NCI-H2227 (cell line): ENCODE measurements around the gene POLRMT.
"Not testable (repeated sequence)": the region's sequence is repeated elsewhere in the genome, so short reads cannot be mapped to it uniquely, and the experiment has no call there.

Source experiments
- DNase-seq: peaks from one replicate; lab custom pipeline; 2025; ENCODE audit not compliant: unreplicated experiment; lab: John Stamatoyannopoulos, UW

Gene POLRMT

DNA sequence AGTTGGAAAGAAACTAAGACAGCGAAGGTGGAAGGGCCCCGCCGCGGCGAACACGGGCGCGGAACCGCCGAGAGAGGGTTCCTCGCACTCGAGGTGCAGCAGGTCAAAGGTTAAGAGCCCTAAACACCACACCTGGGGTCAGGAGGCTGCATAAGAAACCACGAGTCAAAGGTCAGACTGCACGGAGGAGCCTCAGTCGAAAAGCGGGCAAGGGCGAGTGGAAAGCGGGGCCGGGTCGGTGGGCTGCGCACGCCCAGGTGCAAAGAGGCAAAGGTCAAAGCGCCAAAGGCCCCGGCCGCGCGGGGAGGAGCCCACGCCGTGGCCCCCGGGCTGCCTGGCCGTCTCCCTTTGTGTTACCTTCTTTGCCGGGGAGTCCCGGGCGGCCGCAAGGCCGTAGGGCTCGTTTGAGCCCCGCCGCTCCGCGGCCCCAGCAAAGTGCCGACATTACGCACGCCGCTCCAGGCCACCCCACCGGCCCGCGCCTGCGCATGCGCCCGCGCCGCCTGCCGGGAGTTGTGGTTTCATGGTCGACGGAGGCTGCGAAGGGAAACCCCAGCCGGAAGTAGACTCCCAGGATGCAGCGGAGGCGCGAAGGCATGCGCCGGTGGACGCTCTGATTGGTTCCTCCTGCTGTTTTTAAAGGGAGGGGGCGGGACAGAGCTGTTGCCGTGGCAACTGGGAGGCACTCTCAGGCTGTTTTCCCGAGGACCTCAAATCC lies at the start of gene POLRMT:
Gene POLRMT, minus strand, starts transcription at position 470 of the 718 bp plus-strand sequence. Its CDS starts 25 bp downstream, at position 445.
- peak; percentile 96 for DNase-seq

DNA sequence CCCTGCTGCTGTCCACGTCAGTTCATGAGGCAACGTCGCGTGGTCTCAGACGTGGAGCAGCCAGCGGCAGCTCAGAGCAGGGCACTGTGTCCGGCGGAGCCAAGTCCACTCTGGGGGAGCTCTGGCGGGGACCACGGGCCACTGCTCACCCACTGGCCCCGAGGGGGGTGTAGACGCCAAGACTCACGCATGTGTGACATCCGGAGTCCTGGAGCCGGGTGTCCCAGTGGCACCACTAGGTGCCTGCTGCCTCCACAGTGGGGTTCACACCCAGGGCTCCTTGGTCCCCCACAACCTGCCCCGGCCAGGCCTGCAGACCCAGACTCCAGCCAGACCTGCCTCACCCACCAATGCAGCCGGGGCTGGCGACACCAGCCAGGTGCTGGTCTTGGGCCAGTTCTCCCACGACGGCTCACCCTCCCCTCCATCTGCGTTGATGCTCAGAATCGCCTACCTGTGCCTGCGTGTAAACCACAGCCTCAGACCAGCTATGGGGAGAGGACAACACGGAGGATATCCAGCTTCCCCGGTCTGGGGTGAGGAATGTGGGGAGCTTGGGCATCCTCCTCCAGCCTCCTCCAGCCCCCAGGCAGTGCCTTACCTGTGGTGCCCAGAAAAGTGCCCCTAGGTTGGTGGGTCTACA lies 49.5 kb upstream of the POLRMT start:
- no peak for DNase-seq

DNA sequence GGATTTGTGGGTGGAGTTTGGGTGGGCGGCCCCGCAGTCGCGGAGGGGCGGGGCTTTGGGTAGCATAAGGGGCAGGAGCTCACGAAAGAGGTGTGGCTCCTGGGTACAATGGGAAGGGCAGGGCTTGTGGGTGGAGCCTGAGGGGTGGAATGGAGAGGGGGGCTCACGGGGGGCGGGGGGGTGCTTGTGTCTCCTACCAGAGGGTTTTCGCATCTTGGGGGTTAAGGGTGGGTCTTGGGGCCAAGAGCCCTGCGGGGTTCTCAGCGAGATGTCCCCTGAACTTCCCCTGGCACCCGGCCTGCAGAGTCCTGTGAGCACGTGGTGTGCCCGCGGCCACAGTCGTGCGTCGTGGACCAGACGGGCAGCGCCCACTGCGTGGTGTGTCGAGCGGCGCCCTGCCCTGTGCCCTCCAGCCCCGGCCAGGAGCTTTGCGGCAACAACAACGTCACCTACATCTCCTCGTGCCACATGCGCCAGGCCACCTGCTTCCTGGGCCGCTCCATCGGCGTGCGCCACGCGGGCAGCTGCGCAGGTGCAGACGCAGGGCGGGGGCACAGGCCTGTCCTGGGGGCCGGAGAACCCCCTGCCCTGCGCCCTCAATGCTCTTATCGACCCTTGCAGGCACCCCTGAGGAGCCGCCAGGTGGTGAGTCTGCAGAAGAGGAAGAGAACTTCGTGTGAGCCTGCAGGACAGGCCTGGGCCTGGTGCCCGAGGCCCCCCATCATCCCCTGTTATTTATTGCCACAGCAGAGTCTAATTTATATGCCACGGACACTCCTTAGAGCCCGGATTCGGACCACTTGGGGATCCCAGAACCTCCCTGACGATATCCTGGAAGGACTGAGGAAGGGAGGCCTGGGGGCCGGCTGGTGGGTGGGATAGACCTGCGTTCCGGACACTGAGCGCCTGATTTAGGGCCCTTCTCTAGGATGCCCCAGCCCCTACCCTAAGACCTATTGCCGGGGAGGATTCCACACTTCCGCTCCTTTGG lies 48.0 kb upstream of the POLRMT start:
- peak; percentile 85 for DNase-seq

DNA sequence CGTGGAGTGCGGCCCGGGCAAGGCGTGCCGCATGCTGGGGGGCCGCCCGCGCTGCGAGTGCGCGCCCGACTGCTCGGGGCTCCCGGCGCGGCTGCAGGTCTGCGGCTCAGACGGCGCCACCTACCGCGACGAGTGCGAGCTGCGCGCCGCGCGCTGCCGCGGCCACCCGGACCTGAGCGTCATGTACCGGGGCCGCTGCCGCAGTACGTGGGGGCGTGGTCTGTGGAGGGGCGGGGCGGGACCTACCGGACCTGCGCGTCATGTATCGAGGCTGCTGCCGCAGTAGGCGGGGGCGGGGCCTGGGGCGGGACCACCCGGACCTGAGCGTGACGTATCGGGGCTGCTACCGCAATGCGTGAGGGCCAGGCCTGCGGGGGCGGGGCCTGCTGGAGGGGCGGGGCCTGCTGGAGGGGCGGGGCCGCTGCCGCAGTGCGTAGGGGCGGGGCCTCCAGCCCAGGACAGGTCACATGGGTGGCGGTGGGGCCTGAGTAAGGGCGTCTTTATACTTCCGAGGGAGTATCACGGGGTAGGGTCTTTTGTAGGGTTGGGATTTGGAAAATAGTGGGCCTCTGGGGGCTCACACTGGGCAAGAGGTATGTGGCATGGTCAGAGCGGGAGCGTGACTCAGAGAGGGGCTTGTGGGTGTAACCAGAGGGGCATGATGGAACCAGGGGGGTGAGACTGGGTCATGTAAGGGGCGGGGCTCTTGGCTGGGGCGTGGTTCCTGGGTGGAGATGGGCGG lies 47.1 kb upstream of the POLRMT start:
- DNase-seq: peak; percentile 95

DNA sequence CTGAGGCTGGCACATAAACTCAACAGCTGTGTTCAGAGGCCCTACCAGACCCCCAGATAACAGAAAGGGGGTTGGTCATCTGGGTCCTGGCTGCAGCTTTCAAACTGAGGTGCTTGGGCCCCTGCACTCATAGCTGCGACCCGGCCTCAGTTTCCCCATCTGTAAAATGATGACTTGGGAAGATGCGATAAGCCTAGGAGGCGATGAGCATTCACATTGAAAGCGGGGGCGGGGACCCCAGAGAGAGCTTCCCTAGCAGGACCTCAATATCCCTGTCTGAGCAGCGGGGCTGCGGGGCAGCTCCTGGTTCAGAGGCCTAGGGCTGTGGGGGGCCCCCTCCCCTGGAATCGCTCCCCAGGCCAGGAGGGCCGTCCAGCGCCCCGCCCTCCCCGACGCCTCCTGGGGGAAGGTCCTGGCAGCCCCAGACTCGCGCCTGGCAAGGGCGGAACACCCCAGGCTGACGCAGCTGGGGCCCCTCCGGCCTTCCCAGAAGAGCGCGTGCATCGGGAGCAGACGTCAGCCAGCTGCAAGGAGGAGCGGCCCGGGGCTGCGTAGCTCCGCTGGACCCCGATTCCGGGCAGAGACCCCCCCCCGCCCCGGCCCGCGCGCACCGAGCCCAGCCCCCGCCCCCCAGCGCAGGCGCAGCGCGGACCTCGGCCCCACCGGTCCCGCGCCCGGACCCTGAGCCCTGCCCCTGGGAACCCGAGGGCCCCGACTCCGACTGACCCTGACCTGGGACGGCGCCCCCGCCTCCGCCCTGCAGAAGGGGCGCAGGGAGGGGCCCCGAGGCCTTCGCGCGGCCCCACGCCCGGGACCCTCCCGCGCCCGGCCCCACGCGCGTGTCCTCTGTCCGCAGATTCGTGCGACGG lies 46.3 kb upstream of the POLRMT start:
- peak; percentile 67 for DNase-seq

DNA sequence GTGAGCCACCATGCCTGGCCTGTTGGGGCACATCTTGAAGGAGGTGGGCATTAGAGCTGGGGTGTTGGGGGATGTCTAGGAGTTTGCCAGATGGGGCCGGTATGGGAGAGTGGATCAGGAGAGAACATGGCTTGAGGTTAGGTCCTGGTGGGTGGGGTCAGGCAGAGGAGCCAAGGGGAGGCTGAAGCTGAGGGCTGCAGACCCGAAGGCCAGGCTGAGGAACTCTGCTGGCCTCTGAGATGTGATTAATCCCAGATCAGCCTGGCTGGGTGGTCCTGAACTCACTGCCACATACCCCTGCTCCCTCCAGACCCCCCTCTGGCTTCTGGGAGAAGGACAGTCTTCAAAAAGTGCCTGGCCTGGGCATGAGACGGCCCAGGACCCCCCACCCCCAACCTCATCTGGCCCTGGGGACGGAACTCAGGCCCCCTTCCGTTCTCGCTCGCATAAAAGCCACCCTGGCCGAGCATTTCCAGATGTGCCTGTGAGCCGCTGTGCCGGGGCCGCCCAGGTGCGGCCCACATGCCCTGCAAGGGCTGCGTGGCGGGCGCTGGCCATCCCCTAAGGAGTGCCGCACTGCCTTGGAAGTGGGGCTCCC lies 45.6 kb upstream of the POLRMT start:
- no peak for DNase-seq

DNA sequence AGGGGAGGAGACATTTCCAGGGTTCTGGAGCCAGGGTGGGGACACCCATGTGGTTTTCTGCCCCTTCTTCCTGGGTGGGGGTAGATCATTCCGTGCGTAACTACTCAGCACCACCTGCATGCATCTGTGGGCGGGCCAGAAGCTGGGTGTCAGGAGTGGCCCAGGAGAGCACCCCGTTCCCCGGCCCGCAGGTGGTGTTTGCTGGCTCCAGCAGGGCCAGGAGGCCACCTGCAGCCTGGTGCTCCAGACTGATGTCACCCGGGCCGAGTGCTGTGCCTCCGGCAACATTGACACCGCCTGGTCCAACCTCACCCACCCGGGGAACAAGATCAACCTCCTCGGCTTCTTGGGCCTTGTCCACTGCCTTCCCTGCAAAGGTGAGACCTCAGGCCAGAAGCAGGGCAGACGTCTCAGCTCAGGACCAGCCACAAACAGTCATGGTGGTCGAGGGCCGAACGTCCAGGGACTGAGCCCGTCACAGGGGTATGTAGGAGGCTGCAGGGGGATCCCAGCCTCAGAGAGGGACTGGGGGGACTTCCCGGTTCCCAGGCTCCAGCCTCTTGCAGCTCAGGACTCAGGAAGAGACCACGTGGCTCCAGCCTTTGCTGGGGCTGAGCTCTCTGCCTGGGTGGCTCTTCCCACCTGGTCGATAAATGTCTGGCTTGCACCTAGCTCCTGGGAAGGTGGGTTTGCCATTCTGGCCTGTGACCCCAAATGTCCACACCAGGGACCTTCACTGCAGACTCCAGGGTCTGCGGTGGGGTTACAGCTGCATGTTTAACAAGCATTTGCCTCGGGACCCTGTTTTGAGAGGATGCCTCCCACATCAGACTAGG lies 44.5 kb upstream of the POLRMT start:
- DNase-seq: no peak

DNA sequence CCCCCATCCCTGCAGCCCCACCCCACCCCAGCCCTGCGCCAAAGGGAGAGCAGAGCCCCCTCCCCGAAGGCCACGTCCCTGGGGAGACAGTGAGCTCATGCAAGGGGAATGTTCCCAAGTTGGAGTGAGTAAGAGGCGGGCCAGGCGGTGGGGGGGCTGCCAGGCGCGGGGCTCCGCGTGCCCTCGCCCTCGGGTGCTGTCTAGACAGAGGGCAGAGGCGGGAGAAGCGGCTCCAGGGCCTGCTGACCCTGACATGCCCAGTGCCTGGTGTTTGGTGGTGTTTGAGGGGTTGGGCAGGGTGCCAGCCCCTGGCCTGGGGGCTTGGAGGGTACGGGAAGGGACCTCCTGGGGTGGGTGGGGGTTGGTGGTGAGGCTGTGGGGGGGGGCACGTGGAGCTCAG lies 43.9 kb upstream of the POLRMT start:
- DNase-seq: no peak

DNA sequence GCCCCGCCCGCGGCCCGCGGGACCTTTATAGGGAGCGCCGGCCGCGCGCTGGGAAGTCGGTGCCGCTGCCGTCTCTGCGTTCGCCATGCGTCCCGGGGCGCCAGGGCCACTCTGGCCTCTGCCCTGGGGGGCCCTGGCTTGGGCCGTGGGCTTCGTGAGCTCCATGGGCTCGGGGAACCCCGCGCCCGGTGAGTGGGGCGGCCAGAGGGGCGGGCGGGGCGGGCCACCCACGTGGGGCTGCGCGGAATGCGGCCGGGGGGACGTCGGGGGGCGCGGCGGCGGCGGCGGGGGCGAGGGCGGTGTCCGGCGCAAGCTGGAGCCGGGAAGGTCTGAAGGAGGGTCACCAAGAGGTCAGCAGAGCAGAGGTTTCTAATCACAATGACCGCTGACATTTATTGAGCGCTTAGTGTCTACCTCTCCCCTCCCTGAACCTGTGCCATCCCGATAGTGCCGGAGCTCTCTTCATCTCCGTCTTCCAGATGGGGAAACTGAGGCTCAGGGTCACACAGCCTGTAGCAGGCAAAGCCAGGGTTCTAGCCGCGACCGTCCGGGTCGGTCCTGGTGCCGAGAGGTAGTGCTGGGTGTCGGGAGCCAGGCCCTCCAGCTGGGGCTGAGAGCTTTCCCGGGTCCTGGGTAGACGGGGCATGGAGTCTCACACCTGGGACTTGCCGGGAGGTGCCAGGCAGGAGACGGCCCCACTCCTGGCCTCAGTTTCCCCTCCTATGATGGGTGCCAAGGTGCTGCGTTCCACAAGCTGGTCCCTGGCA lies 43.2 kb upstream of the POLRMT start, which contains the start of gene FSTL3:
Gene FSTL3, plus strand, starts transcription at position 54 of the 767 bp plus-strand sequence. Its CDS starts 32 bp downstream, at position 86.
- DNase-seq: no peak

DNA sequence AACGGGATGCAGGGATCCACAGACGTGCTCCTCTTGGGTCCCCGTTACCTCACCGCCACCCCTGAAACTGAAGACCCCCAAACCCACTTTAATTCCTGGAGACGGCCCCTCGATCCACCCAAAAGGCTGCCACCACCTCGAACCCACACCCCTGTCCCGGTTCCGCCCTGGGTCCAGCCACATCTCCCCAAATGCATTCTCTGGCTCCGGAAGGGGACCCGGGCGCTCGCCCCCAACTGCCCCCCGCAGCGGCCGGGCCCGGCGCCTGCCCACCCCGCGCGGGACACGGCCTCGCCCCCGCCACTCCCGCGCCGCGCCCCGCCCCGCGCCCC lies 42.6 kb upstream of the POLRMT start:
- DNase-seq: no peak

DNA sequence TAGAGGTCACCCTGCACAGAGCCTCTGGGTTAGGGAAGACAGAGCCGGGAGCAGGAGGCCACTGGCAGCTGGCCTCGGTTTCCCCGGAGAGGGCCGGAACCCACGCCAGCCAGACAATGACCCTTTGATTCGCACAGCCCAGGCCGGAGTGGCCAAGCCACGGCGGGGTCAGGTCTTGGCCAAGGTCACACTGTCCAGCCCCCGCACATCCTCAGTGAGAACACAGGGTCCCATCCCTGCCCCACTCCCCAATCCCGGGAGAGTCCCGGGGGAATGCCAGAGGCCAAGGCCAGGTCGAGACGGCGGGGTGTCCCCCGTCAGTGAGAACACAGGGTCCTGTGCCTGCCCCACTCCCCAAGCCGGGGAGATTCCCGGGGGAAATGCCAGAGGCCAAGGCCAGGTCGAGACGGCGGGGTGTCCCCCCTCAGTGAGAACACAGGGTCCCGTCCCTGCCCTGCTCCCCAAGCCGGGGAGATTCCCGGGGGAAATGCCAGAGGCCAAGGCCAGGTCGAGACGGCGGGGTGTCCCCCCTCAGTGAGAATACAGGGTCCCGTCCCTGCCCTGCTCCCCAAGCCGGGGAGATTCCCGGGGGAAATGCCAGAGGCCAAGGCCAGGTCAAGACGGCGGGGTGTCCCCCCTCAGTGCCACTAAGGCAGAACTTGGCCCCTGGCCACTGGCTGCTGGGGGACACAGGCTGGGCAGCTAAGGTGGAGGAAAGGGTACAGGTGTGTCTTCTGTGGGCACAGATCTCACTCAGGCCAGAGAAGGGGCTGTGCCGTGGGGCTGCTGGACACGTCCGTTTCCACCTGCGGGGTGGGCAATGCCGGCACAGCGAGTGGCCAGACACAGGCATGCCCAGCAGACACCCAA lies 41.2 kb upstream of the POLRMT start:
- DNase-seq: no peak

DNA sequence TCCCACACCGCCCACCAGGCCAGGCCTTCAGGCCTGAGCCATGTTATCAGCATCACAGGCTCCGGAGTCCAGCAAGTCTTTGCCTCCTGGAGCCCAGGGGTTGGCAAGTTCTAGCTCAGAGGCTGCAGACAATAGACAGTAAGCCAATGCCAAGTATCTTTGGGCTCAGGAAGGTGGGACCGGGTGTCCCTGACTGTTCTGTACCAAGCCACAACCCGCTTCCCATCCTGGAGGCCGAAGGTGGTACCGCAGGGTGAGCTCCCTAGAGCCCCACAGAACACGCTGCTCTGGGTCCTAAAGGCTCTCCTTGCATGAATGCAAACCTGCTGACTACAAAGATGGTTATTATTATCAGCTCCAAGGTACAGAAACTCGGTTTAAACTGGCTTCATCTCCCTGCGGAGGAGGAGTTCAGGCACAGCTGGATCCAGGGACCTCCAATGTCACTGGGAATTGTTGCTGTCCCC lies 37.3 kb upstream of the POLRMT start:
- no peak for DNase-seq

DNA sequence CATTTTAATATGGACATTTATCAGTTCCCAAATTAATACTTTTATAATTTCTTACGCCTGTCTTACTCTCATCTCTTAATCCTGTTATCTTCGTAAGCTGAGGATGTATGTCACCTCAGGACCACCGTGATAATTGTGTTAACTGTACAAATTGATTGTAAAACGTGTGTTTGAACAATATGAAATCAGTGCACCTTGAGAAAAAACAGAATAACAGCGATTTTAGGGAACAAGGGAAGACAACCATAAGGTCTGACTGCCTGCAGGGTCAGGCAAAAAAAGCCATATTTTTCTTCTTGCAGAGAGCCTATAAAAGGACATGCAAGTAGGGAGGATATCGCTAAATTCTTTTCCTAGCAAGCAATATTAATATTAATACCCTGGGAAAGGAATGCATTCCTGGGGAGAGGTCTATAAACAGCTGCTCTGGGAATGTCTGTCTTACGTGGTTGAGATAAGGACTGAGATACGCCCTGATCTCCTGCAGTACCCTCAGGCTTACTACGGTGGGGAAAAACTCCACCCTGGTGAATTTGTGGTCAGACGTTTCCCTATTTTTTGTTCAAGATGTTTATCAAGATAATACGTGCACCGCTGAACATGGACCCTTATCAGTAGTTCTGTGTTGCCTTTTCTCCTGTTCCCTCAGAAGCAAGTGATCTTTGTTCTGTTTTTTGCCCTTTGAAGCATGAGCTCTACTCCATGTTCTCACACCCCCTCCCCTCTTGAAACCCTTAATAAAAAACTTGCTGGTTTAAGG lies 35.5 kb upstream of the POLRMT start:
- not testable (repeated sequence) for DNase-seq

DNA sequence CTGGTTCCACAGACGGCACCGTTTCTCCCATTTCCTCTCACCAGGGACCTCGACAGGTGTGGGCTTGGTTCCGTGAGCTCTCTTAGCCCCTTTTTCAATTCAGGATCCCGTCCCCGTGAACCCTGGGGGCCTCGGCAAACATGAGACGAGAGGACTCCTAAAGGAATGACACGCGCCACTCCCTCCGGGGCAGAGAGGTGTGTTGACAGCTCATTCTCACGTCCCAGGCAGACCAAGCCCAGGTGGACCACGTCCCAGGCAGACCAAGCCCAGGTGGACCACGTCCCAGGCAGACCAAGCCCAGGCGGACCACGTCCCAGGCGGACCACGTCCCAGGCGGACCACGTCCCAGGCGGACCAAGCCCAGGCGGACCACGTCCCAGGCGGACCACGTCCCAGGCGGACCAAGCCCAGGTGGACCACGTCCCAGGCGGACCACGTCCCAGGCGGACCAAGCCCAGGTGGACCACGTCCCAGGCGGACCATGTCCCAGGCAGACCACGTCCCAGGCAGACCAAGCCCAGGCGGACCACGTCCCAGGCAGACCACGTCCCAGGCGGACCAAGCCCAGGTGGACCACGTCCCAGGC lies 33.7 kb upstream of the POLRMT start:
- DNase-seq: not testable (repeated sequence)

DNA sequence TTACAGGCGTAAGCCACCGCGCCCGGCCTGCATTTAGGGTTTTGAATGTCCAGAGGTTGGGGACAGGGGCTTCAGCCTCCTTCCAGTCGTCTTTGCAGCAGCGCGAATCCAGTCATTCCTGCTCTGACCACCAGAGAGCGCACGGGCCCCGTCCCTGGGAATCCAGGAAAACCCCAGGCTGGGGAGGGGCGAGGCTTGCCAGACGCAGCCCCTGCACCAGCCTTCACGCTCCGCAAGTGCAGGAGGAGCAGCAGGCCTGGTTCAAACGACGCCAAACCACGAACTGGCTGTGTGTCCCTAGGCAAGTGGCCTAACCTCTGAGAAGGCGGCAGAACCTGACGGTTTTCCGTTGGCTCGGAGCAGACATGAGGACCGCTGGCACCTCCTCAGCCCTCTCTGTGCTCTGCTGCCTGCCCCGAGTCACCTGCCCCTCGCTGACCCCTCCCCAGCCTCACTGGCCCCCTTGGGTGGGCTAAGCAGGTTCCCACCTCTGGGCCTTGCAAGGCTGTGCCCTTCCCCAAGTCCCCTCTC lies 31.6 kb upstream of the POLRMT start:
- peak; percentile 64 for DNase-seq
